OCI-LY3 (cell line): ENCODE measurements around the gene FLT1.

Experiments used
- CTCF ChIP-seq: fragments of 200-600, 300-600 bp; sonication (generic); IDR thresholded peaks from 2 replicates; pipeline ENCODE4 v1.5.1; 2014; ENCODE audit warnings: antibody characterized with exemption, low read length, low read depth
- EZH2phosphoT487 ChIP-seq: fragments of 200-600 bp; shearing (Covaris generic); IDR thresholded peaks from 2 replicates; pipeline ENCODE4 v1.6.1; 2018; ENCODE audit warnings: antibody characterized with exemption, mixed run types, low read depth

- TF ChIP-seq CTCF (no peak), EZH2phosphoT487 (no peak)
Observed at GRCh38 chr13:28306325-28306724, 188.6 kb downstream of the FLT1 start.
